H1 (cell line): ENCODE measurements around the gene CMTM5. TPM values are rescaled to one million over a fixed set of nuclear protein-coding genes. Genes with fewer than 3 reads are reported as not detected.

Source experiments
- CTCF ChIA-PET: fragments of 300-600 bp; sonication (Branson Sonifier 250); formaldehyde crosslinking; loops from one replicate; lab custom pipeline; 2021; ENCODE audit not compliant: partially characterized antibody; lab: Charles Lee
- POLR2A ChIA-PET: fragments of 300-600 bp; sonication (Branson Sonifier 250); formaldehyde crosslinking; loops from one replicate; lab custom pipeline; 2021; ENCODE audit warnings: inconsistent platforms; ENCODE audit not compliant: partially characterized antibody; lab: Charles Lee
- DNase-seq, 2 experiments: peaks; one replicate each; pipeline versions ENCODE4 v3.0.0 to v3.0.0-alpha.2; 2010 to 2022; ENCODE audit warnings: low spot score in 2 of 2, low read depth in 1 of 2, mixed read lengths in 1 of 2
- FAIRE-seq: peaks from 2 replicates; lab custom pipeline; 2011; peaks lifted over from hg19 to GRCh38; lab: Jason Lieb, UNC
- H2AFZ ChIP-seq: 2 replicates; pipeline ENCODE4 v1.8.1; 2012; ENCODE audit warnings: low read length, inconsistent platforms
- H2AK5ac ChIP-seq: 2 replicates; pipeline ENCODE4 v1.6.1; 2013; ENCODE audit warnings: low read depth, low read length
- H2BK120ac ChIP-seq: replicated peaks from 2 replicates; pipeline ENCODE3; 2013; ENCODE audit warnings: low read depth, low read length, inconsistent platforms
- H2BK12ac ChIP-seq: 2 replicates; pipeline ENCODE4 v1.6.1; 2013; ENCODE audit warnings: low read depth, low read length
- H2BK15ac ChIP-seq: 2 replicates; pipeline ENCODE4 v1.6.1; 2013; ENCODE audit warnings: low read length
- H2BK20ac ChIP-seq: 2 replicates; pipeline ENCODE4 v1.6.1; 2013; ENCODE audit warnings: low read length
- H2BK5ac ChIP-seq: 2 replicates; pipeline ENCODE4 v1.6.1; 2013; ENCODE audit warnings: low read depth, low read length
- H3K14ac ChIP-seq: 2 replicates; pipeline ENCODE4 v1.6.1; 2013; ENCODE audit warnings: inconsistent platforms; ENCODE audit not compliant: insufficient read length
- H3K18ac ChIP-seq: 2 replicates; pipeline ENCODE4 v1.6.1; 2013; ENCODE audit warnings: low read length; ENCODE audit errors: extremely low read depth
- H3K23ac ChIP-seq: 2 replicates; pipeline ENCODE4 v1.6.1; 2013; ENCODE audit warnings: inconsistent platforms; ENCODE audit not compliant: insufficient read length
- H3K23me2 ChIP-seq: 2 replicates; pipeline ENCODE4 v1.6.1; 2013; ENCODE audit warnings: low read depth, low read length
- H3K27ac ChIP-seq: 2 replicates; pipeline ENCODE4 v1.6.1; 2011; ENCODE audit warnings: low read depth, low read length, inconsistent platforms
- H3K27me3 ChIP-seq, 4 experiments: replicated peaks in 1 of 4; 1 replicate in 1 of 4; 2 replicates in 3 of 4; pipeline versions ENCODE4 v1.6.1 to v1.8.1; 2011 to 2013; ENCODE audit warnings: low read length in 3 of 4, mild to moderate bottlenecking in 3 of 4, inconsistent platforms in 2 of 4, mixed read lengths in 2 of 4, moderate library complexity in 1 of 4; ENCODE audit not compliant: control insufficient read depth in 3 of 4, insufficient read depth in 3 of 4; ENCODE audit errors: extremely low read depth in 1 of 4
- H3K36me3 ChIP-seq, 4 experiments: 2 replicates each; pipeline versions ENCODE4 v1.6.1 to v1.8.1; 2011 to 2013; ENCODE audit warnings: mild to moderate bottlenecking in 4 of 4, low read length in 3 of 4, moderate library complexity in 2 of 4, control low read depth in 1 of 4, inconsistent platforms in 1 of 4; ENCODE audit not compliant: insufficient read depth in 4 of 4, control insufficient read depth in 2 of 4
- H3K4ac ChIP-seq: replicated peaks from 2 replicates; pipeline ENCODE3; 2013; ENCODE audit warnings: low read length, low read depth, mixed read lengths, inconsistent platforms; ENCODE audit not compliant: insufficient read length
- H3K4me1 ChIP-seq, 4 experiments: replicated peaks in 1 of 4; 1 replicate in 1 of 4; 2 replicates in 3 of 4; pipeline versions ENCODE4 v1.6.1 to v1.8.1; 2011 to 2013; ENCODE audit warnings: low read length in 3 of 4, inconsistent platforms in 2 of 4, mixed read lengths in 1 of 4; ENCODE audit not compliant: insufficient read depth in 4 of 4, control insufficient read depth in 3 of 4
- H3K4me2 ChIP-seq, 2 experiments: 2 replicates each; pipeline versions ENCODE4 v1.6.1 to v1.8.1; 2011 to 2013; ENCODE audit warnings: low read depth in 2 of 2, low read length in 2 of 2, control low read depth in 1 of 2, inconsistent platforms in 1 of 2, mild to moderate bottlenecking in 1 of 2; ENCODE audit not compliant: insufficient read depth in 1 of 2
- H3K4me3 ChIP-seq, 4 experiments: fragments of 200-600, 300-600 bp in 1 of 4; sonication (generic), shearing (Covaris generic), sonication (Bioruptor Twin) in 1 of 4; 2 replicates each; pipeline versions ENCODE4 v1.5.1 to v1.8.1; 2011 to 2016; ENCODE audit warnings: low read length in 4 of 4, low read depth in 3 of 4, control low read depth in 2 of 4, inconsistent platforms in 2 of 4, mild to moderate bottlenecking in 2 of 4, mixed read lengths in 1 of 4, moderate library complexity in 1 of 4; ENCODE audit not compliant: insufficient read depth in 2 of 4; ENCODE audit errors: extremely low read depth in 1 of 4
- H3K56ac ChIP-seq: replicated peaks from 2 replicates; pipeline ENCODE3; 2013; ENCODE audit warnings: low read depth, mild to moderate bottlenecking, mixed read lengths, low read length, inconsistent platforms; ENCODE audit not compliant: insufficient read length
- H3K79me1 ChIP-seq: 2 replicates; pipeline ENCODE4 v1.6.1; 2013; ENCODE audit warnings: low read depth, low read length, control low read depth
- H3K79me2 ChIP-seq, 2 experiments: 2 replicates each; pipeline versions ENCODE4 v1.6.1 to v1.8.1; 2012 to 2013; ENCODE audit warnings: low read length in 2 of 2, mild to moderate bottlenecking in 2 of 2, inconsistent platforms in 1 of 2; ENCODE audit not compliant: insufficient read depth in 2 of 2, control insufficient read depth in 1 of 2
- H3K9ac ChIP-seq, 4 experiments: replicated peaks in 1 of 4; 1 replicate in 1 of 4; 2 replicates in 3 of 4; pipeline versions ENCODE4 v1.6.1 to v1.8.1; 2011 to 2013; ENCODE audit warnings: low read depth in 3 of 4, low read length in 3 of 4, control low read depth in 2 of 4, mild to moderate bottlenecking in 2 of 4, moderate library complexity in 2 of 4, inconsistent platforms in 1 of 4; ENCODE audit errors: extremely low read depth in 1 of 4
- H3K9me3 ChIP-seq, 2 experiments: 2 replicates each; pipeline versions ENCODE4 v1.6.1 to v1.8.1; 2012 to 2013; ENCODE audit warnings: mild to moderate bottlenecking in 2 of 2, moderate library complexity in 2 of 2, control low read depth in 1 of 2, inconsistent platforms in 1 of 2, low read depth in 1 of 2, low read length in 1 of 2, mixed read lengths in 1 of 2; ENCODE audit not compliant: insufficient read depth in 2 of 2
- H4K20me1 ChIP-seq, 2 experiments: replicated peaks in 1 of 2; 2 replicates each; pipeline versions ENCODE3 to v1.8.1; 2011 to 2013; ENCODE audit warnings: inconsistent platforms in 2 of 2, low read length in 2 of 2, mild to moderate bottlenecking in 1 of 2; ENCODE audit not compliant: insufficient read depth in 2 of 2, control insufficient read depth in 1 of 2
- H4K5ac ChIP-seq: 2 replicates; pipeline ENCODE4 v1.6.1; 2013; ENCODE audit warnings: low read length, low read depth, mixed read lengths, inconsistent platforms; ENCODE audit not compliant: insufficient read length
- H4K8ac ChIP-seq: 2 replicates; pipeline ENCODE4 v1.8.0; 2013; ENCODE audit warnings: mild to moderate bottlenecking, moderate library complexity, low read length, inconsistent platforms; ENCODE audit not compliant: insufficient read depth; ENCODE audit errors: extremely low read depth
- H4K91ac ChIP-seq: replicated peaks from 2 replicates; pipeline ENCODE3; 2013; ENCODE audit warnings: low read length, mixed read lengths, inconsistent platforms; ENCODE audit not compliant: insufficient read length
- CEBPB ChIP-seq: IDR thresholded peaks from 2 replicates; pipeline ENCODE4 v1.6.1; 2012; ENCODE audit warnings: low read depth, low read length
- EGR1 ChIP-seq: IDR thresholded peaks from 2 replicates; pipeline ENCODE4 v1.6.1; 2011; ENCODE audit warnings: low read depth, low read length, borderline replicate concordance
- GABPA ChIP-seq: IDR thresholded peaks from 2 replicates; pipeline ENCODE4 v1.6.1; 2011; ENCODE audit warnings: mild to moderate bottlenecking, low read length, moderate library complexity, borderline replicate concordance; ENCODE audit not compliant: insufficient read depth
- GTF2F1 ChIP-seq: IDR thresholded peaks from 2 replicates; pipeline ENCODE4 v1.6.1; 2012; ENCODE audit warnings: low read depth, low read length, improper control_type of control experiment, borderline replicate concordance
- KDM1A ChIP-seq: fragments of 200-600, 300-600 bp; sonication (generic); IDR thresholded peaks from 2 replicates; pipeline ENCODE4 v1.7.1; 2016; ENCODE audit warnings: mild to moderate bottlenecking, low read length, borderline replicate concordance
- PHF8 ChIP-seq: fragments of 200-600 bp; sonication (generic); conservative IDR thresholded peaks from 2 replicates; pipeline ENCODE4 v1.7.1; 2012; ENCODE audit warnings: low read depth, mild to moderate bottlenecking, inconsistent platforms, low read length, moderate library complexity
- RBBP5 ChIP-seq: IDR thresholded peaks from 2 replicates; pipeline ENCODE4 v1.7.1; 2012; ENCODE audit warnings: low read depth, mild to moderate bottlenecking, inconsistent platforms, low read length, moderate library complexity, borderline replicate concordance
- TCF12 ChIP-seq: IDR thresholded peaks from 2 replicates; pipeline ENCODE4 v1.6.1; 2011; ENCODE audit warnings: low read depth, mild to moderate bottlenecking, low read length
- WGBS, 2 experiments: shearing (Covaris generic) in 1 of 2; methylation state at CpG; one replicate each; pipeline versions ENCODE4 v1.1.6 to v1.1.7; 2013 to 2015; ENCODE audit warnings: low lambda C conversion rate in 2 of 2, mixed read lengths in 2 of 2, inconsistent platforms in 1 of 2, low coverage in 1 of 2, missing lambda C conversion rate in 1 of 2; ENCODE audit not compliant: insufficient replicate concordance in 2 of 2, insufficient coverage in 1 of 2, insufficient read length in 1 of 2; ENCODE audit errors: extremely low coverage in 1 of 2, missing lambda C conversion rate in 1 of 2; 5-methylcytosine and 5-hydroxymethylcytosine counted together
- polyA plus RNA-seq, 7 experiments: library from polyadenylated mRNA; depleted of rRNA in 3 of 7; stranded (reverse) in 5 of 7; unstranded in 2 of 7; fragments of >200 nt in 5 of 7; fragments of 200-250 nt in 2 of 7; gene quantifications; 1 replicate in 5 of 7; 2 replicates in 1 of 7; 4 replicates in 1 of 7; pipeline versions ENCODE4 v1.2.1 to v1.2.3, GENCODE V29; 2011 to 2013; ENCODE audit warnings: missing spikeins in 2 of 7, mixed read lengths in 2 of 7
- total RNA-seq: library from RNA; stranded (reverse); fragmentation: NEBNext Ultra II Directional; extraction: Animal tissue kit (Norgen Biotek cat#: 25700); gene quantifications from 2 replicates; pipeline ENCODE4 v1.2.1, GENCODE V29; 2021

Gene CMTM5
- total and polyA plus RNA-seq, 2 of the 8 experiments (the other 6 are each of a cell fraction or from before 2014, with no cell fraction given) = 2.1 TPM; not detected in 1

- H3K79me2 ChIP-seq = no peaks in the 10 kb centered on the region
- no peak overlapping the region for H4K91ac ChIP-seq
- H2BK5ac ChIP-seq = no peak overlapping the region
- H3K79me1 ChIP-seq = no peaks in the 10 kb centered on the region
- H2AFZ ChIP-seq = no peak overlapping the region
- DNase-seq (no peak), FAIRE-seq (no peak)
- peaks cover 0 to 17% (median 12%) of the 10 kb centered on the region in 4 experiments; a peak in 5 of 7 replicates for H3K4me1 ChIP-seq
- no peak overlapping the region for H3K27ac ChIP-seq
- H3K4ac ChIP-seq = no peak overlapping the region
- WGBS, 2 experiments = 89% methylated on average over 6 of the region's 6 CpGs; no CpG with 5 or more reads in 1 of the 2 experiments
- no peak overlapping the region for H2BK120ac ChIP-seq
- H3K14ac ChIP-seq = no peak overlapping the region
- no peak overlapping the region for H4K5ac ChIP-seq
- CTCF ChIA-PET = interaction anchor here (0.8 to 20.9 kb wide), 12 partner anchors 9 to 241 kb away, joined by 3 to 333 read pairs (median 10); partner anchors contain the start of genes BCL2L2, CMTM5, IL25 and PPP1R3E
- no peak overlapping the region for H2BK15ac ChIP-seq
- H3K23me2 ChIP-seq = peaks cover 19% of the 10 kb centered on the region; the same call in 1 of the 2 replicates
- H3K4me3 ChIP-seq = no peak overlapping the region
- no peak overlapping the region; a peak in 1 of 4 replicates for H3K4me2 ChIP-seq
- H4K20me1 ChIP-seq = peaks cover 8 to 13% of the 10 kb centered on the region in 2 experiments
- H3K36me3 ChIP-seq = peaks cover 0 to 18% (median 10%) of the 10 kb centered on the region in 4 experiments; a peak in 4 of 8 replicates
- POLR2A ChIA-PET = interaction anchor here (0.8 to 7.1 kb wide), 4 partner anchors 10 to 40 kb away, joined by 3 to 73 read pairs (median 26); partner anchors contain the start of genes PABPN1 and SLC22A17
- H3K18ac ChIP-seq = no peak overlapping the region
- no peak overlapping the region for H2BK12ac ChIP-seq
- no peak overlapping the region for H3K56ac ChIP-seq
- no peak overlapping the region for H3K9ac ChIP-seq
- no peak overlapping the region for H4K8ac ChIP-seq
- no peak overlapping the region for H2AK5ac ChIP-seq
- no peaks in the 10 kb centered on the region for H3K9me3 ChIP-seq
- no peaks in the 10 kb centered on the region; a peak in 1 of 7 replicates for H3K27me3 ChIP-seq
- H3K23ac ChIP-seq = no peak overlapping the region
- H2BK20ac ChIP-seq = no peak overlapping the region
- TF ChIP-seq TCF12 (no peak), EGR1 (no peak), GABPA (no peak), PHF8 (no peak), KDM1A (no peak), GTF2F1 (no peak), RBBP5 (no peak), CEBPB (no peak)
Measured at GRCh38 chr14:23361763-23362162, 15.1 kb upstream of the CMTM5 start.
